T-cell (primary cell): ENCODE measurements around the gene MYEF2. TPM values are rescaled to one million over a fixed set of nuclear protein-coding genes. Genes with fewer than 3 reads are reported as not detected.

ENCODE experiments used
- ATAC-seq, 4 experiments: fragments of 200-7000 bp in 3 of 4; fragments of 150-1000 bp in 1 of 4; cut with Tn5 transposase; replicated peaks in 1 of 4; 1 replicate in 3 of 4; 2 replicates in 1 of 4; pipeline ENCODE4 v1.10.0; 2021; ENCODE audit warnings: moderate library complexity in 3 of 4, mild to moderate bottlenecking in 2 of 4, moderate number of reproducible peaks in 1 of 4
- CTCF ChIA-PET, 2 donors: fragments of 300-600 bp; sonication (Branson Sonifier 250); formaldehyde crosslinking; loops; one replicate each; lab custom pipeline; 2022; ENCODE audit warnings: antibody characterized with exemption in 2 of 2; lab: Charles Lee
- POLR2A ChIA-PET, 2 donors: fragments of 300-600 bp; sonication (Branson Sonifier 250); formaldehyde crosslinking; loops; one replicate each; lab custom pipeline; 2022; ENCODE audit warnings: antibody characterized with exemption in 2 of 2; lab: Charles Lee
- DNase-seq, 35 experiments: peaks; one replicate each; pipeline versions ENCODE4 v3.0.0 to v3.0.0-alpha.2; 2013 to 2023
- H3K27ac ChIP-seq: one replicate; pipeline ENCODE4 v1.5.1; 2013; ENCODE audit warnings: low read length
- H3K27me3 ChIP-seq, 2 experiments: replicated peaks in 1 of 2; 1 replicate in 1 of 2; 2 replicates in 1 of 2; pipeline versions ENCODE4 v1.6.1 to v1.7.0; 2013; ENCODE audit warnings: low read length in 1 of 2, mixed read lengths in 1 of 2; ENCODE audit not compliant: control insufficient read depth in 2 of 2, insufficient read depth in 2 of 2; ENCODE audit errors: extremely low read depth in 1 of 2
- H3K36me3 ChIP-seq, 2 donors: 1 replicate in 1 of 2; 2 replicates in 1 of 2; pipeline versions ENCODE4 v1.6.1 to v1.7.0; 2013; ENCODE audit warnings: low read length in 1 of 2; ENCODE audit not compliant: control insufficient read depth in 2 of 2, insufficient read depth in 1 of 2; ENCODE audit errors: extremely low read depth in 1 of 2
- H3K4me1 ChIP-seq, 2 experiments: 1 replicate in 1 of 2; 2 replicates in 1 of 2; pipeline versions ENCODE4 v1.6.1 to v1.7.0; 2013; ENCODE audit warnings: low read length in 2 of 2, mixed read lengths in 1 of 2; ENCODE audit not compliant: insufficient read depth in 2 of 2, control insufficient read depth in 1 of 2; ENCODE audit errors: extremely low read depth in 1 of 2
- H3K4me3 ChIP-seq, 2 donors: 1 replicate in 1 of 2; 2 replicates in 1 of 2; pipeline versions ENCODE4 v1.5.1 to v1.7.0; 2013; ENCODE audit warnings: mild to moderate bottlenecking in 2 of 2, low read length in 1 of 2, moderate library complexity in 1 of 2; ENCODE audit not compliant: control insufficient read depth in 1 of 2; ENCODE audit errors: extremely low read depth in 1 of 2
- H3K9me3 ChIP-seq: 2 replicates; pipeline ENCODE4 v1.7.0; 2013
- H3K27ac Mint-ChIP-seq, 2 donors: one replicate each; pipeline ENCODE4 v1.8.0; 2020 to 2021; ENCODE audit warnings: mild to moderate bottlenecking in 2 of 2, mixed read lengths in 2 of 2
- H3K27me3 Mint-ChIP-seq, 2 donors: one replicate each; pipeline ENCODE4 v1.8.0; 2021 to 2022; ENCODE audit warnings: mixed read lengths in 2 of 2
- H3K36me3 Mint-ChIP-seq: one replicate; pipeline ENCODE4 v1.8.0; 2021; ENCODE audit warnings: mixed read lengths
- H3K4me1 Mint-ChIP-seq, 3 donors: one replicate each; pipeline ENCODE4 v1.8.0; 2020 to 2022; ENCODE audit warnings: mixed read lengths in 3 of 3, mild to moderate bottlenecking in 1 of 3
- H3K4me3 Mint-ChIP-seq, 3 donors: one replicate each; pipeline ENCODE4 v1.8.0; 2020 to 2022; ENCODE audit warnings: mild to moderate bottlenecking in 3 of 3, mixed read lengths in 3 of 3, moderate library complexity in 3 of 3
- H3K9me3 Mint-ChIP-seq, 3 donors: one replicate each; pipeline ENCODE4 v1.8.0; 2020 to 2022; ENCODE audit warnings: mixed read lengths in 3 of 3
- WGBS: methylation state at CpG from one replicate; pipeline ENCODE4 v1.1.5; 2013; ENCODE audit warnings: missing lambda C conversion rate; ENCODE audit not compliant: insufficient coverage; 5-methylcytosine and 5-hydroxymethylcytosine counted together
- total RNA-seq, 35 experiments: library from RNA in 6 of 35; stranded (reverse) in 6 of 35; fragments of 120-200 nt in 1 of 35; gene quantifications; one replicate each; pipeline versions ENCODE4 v1.2.1 to v1.2.4 and lab custom pipeline; 2013 to 2026

Gene MYEF2
- total RNA-seq, 5 donors from 2014 or later (not counting 1 experiment from before 2014, with no cell fraction given) = 11.8 to 24.8 (median 15.3) TPM

DNA sequence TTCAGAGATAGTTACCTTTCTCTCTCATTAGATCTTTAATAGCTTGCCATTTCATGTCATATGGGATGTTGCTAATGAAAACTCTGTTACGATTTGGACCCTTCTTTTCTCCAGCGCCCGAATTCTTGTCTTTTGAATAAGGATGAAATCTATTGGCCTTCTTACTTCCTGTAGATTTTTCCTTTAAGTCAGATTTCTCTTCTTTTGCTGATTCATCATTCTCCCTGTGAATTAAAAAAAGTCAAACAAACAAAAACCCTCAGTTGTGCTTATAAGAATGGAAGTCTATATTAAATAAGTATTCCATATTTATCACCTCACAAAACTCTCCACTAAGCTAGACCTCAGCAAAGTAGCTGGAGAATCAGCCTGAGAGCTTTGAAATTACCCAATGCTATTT lies 9.5 kb downstream of the MYEF2 start:
- H3K36me3 Mint-ChIP-seq = peaks cover 21% of the 10 kb centered on the region
- H3K4me1 ChIP-seq = no peaks in the 10 kb centered on the region
- H3K4me3 ChIP-seq = no peak overlapping the region
- no peaks in the 10 kb centered on the region for H3K27me3 Mint-ChIP-seq
- H3K27ac ChIP-seq = no peak overlapping the region
- ATAC-seq = no peak
- H3K27ac Mint-ChIP-seq = no peak overlapping the region
- whole genome bisulfite sequencing = no CpG with 5 or more reads among the region's 3 CpGs
- POLR2A ChIA-PET = no interaction called here
- peaks cover 0 to 6% (median 2%) of the 10 kb centered on the region in 3 donors for H3K9me3 Mint-ChIP-seq
- CTCF ChIA-PET = no interaction called here
- H3K4me1 Mint-ChIP-seq = peaks cover 0 to 4% (median 0%) of the 10 kb centered on the region in 3 donors
- H3K9me3 ChIP-seq = no peaks in the 10 kb centered on the region
- no peak for DNase-seq
- no peaks in the 10 kb centered on the region for H3K36me3 ChIP-seq
- H3K4me3 Mint-ChIP-seq = no peak overlapping the region
- H3K27me3 ChIP-seq = no peaks in the 10 kb centered on the region

DNA sequence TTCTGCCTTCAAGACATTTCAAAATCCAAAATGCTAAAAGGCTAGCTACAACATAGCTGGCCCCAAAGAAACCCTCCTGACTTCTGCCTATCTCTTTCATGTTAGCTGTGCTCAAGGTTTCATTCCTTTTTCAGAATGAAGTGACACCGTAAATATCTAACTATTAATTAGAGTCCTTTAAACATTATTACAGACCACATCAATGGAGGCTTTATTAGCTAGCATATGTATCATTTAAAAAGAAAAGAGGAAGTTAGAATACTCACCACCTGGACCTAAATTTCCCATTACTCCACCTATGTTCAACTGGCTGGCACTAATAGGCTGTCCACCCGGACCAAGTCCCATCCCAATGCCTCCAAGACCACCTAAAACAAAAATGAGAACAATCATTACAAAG lies 24.6 kb downstream of the MYEF2 start:
- CTCF ChIA-PET = no interaction called here
- POLR2A ChIA-PET = no interaction called here
- H3K36me3 Mint-ChIP-seq = peaks cover 30% of the 10 kb centered on the region
- H3K4me1 Mint-ChIP-seq = no peaks in the 10 kb centered on the region
- no peaks in the 10 kb centered on the region for H3K4me1 ChIP-seq
- no peak for DNase-seq
- H3K27me3 ChIP-seq = no peaks in the 10 kb centered on the region
- no peaks in the 10 kb centered on the region for H3K9me3 ChIP-seq
- H3K36me3 ChIP-seq = peaks cover 0 to 7% of the 10 kb centered on the region in 2 donors
- no CpG with 5 or more reads among the region's 2 CpGs for WGBS
- no peak overlapping the region for H3K4me3 Mint-ChIP-seq
- no peak overlapping the region for H3K27ac Mint-ChIP-seq
- H3K27me3 Mint-ChIP-seq = no peaks in the 10 kb centered on the region
- H3K27ac ChIP-seq = no peak overlapping the region
- no peak for ATAC-seq
- H3K9me3 Mint-ChIP-seq = no peaks in the 10 kb centered on the region
- no peak overlapping the region for H3K4me3 ChIP-seq

DNA sequence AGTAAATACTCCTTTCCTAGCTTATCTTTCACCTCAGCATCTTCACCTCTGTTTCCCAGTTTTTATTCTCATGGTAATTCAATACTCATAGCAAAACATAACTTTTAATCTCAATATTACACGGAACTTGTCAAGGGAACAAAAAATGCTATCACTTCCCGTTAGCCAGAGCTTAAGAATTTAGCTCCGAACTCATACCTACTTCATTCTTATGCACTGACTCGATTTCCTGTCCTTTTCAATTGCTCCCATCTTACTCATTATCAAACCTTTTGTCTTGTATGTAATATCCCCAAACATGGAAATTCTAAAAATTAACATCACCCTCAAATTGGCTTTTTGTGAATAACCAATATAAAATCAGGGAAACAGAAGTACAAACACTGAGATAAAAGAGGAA lies 28.2 kb downstream of the MYEF2 start:
- 84% methylated on average over 4 of the region's 4 CpGs for WGBS
- Mint-ChIP-seq H3K9me3 (no peaks in the 10 kb centered on the region), H3K4me3 (no peak overlapping the region), H3K27ac (no peak overlapping the region), H3K4me1 (no peaks in the 10 kb centered on the region), H3K27me3 (no peaks in the 10 kb centered on the region), H3K36me3 (peaks cover 28% of the 10 kb centered on the region)
- H3K9me3 ChIP-seq = no peaks in the 10 kb centered on the region
- no peak overlapping the region for H3K4me3 ChIP-seq
- H3K4me1 ChIP-seq = no peaks in the 10 kb centered on the region
- no peaks in the 10 kb centered on the region for H3K27me3 ChIP-seq
- DNase-seq (no peak), ATAC-seq (no peak)
- H3K27ac ChIP-seq = no peak overlapping the region
- CTCF ChIA-PET = no interaction called here
- H3K36me3 ChIP-seq = peaks cover 0 to 7% of the 10 kb centered on the region in 2 donors
- POLR2A ChIA-PET = interaction anchor here (0.6 to 0.7 kb wide), 3 partner anchors 17 to 837 kb away, joined by 3 read pairs; no protein-coding TSS in a partner anchor

DNA sequence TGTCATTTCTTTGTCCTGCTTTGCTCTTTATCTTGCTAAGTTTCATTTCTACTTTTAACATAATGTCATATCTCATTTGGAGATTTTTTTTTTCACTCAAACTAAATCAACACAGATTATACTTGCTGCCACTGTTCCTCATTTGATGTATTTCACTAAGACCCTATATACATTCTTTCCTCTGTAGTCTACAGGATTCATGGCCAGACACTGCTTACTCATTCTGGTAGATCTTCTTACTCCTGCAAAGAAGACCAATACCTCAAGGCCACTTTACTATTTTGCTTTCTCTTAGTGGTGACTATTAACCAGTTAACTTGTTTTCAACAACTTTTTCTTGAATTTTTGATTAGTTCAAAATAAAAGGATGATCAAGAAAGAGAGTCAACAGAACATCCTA lies 30.7 kb downstream of the MYEF2 start:
- DNase-seq (no peak), ATAC-seq (no peak)
- no peaks in the 10 kb centered on the region for H3K4me1 ChIP-seq
- no peaks in the 10 kb centered on the region for H3K27me3 ChIP-seq
- Mint-ChIP-seq H3K4me1 (no peaks in the 10 kb centered on the region), H3K9me3 (no peaks in the 10 kb centered on the region), H3K4me3 (no peak overlapping the region), H3K27me3 (no peaks in the 10 kb centered on the region), H3K27ac (no peak overlapping the region), H3K36me3 (peaks cover 21% of the 10 kb centered on the region)
- H3K36me3 ChIP-seq = peaks cover 0 to 7% of the 10 kb centered on the region in 2 donors
- H3K4me3 ChIP-seq = no peak overlapping the region
- H3K27ac ChIP-seq = no peak overlapping the region
- ChIA-PET CTCF (no interaction called here), POLR2A (no interaction called here)
- no peaks in the 10 kb centered on the region for H3K9me3 ChIP-seq

DNA sequence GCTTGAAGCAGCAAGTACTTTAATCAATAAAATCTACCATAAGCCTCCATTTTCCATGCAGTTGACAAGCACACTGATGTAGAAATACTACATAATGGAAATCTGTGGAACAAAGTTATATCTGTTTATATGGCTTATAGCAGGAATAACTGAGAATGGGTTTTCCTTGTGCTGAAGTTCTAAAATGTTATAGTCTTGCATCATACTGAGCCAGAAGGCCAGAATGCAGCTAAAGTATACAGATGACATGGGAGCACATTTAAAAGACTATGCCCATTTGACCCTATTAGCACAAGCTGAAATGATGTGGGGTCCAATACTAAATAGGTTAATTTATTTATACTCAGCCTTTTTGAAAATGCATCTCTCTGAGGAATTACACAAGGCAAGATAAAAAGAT lies 32.2 kb downstream of the MYEF2 start:
- Mint-ChIP-seq H3K9me3 (no peaks in the 10 kb centered on the region), H3K4me3 (no peak overlapping the region), H3K27me3 (no peaks in the 10 kb centered on the region), H3K4me1 (no peaks in the 10 kb centered on the region), H3K27ac (no peak overlapping the region), H3K36me3 (peaks cover 16% of the 10 kb centered on the region)
- no peaks in the 10 kb centered on the region for H3K27me3 ChIP-seq
- ChIA-PET CTCF (no interaction called here), POLR2A (no interaction called here)
- ATAC-seq (no peak), DNase-seq (no peak)
- no peak overlapping the region for H3K27ac ChIP-seq
- H3K36me3 ChIP-seq = peaks cover 0 to 3% of the 10 kb centered on the region in 2 donors
- no peaks in the 10 kb centered on the region for H3K4me1 ChIP-seq
- no peaks in the 10 kb centered on the region for H3K9me3 ChIP-seq
- H3K4me3 ChIP-seq = no peak overlapping the region

DNA sequence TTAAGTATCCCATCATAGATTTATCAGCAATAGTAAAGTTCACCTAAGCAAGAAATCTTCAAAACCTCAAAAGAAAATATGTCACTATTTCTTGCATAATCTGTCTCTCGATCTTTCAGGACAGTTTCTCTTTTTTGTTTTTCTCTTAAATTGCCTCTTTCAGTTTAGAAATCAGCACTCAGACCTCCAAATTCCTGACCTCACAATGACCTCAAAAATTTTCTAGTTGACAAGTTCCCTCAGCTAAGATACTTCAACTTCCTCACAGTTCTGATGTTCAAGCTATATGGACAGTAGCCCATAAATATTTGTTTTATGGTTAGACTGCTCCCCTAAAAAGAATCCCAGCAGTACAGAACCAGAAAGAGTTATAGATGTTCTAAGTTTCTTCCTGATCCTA lies 33.2 kb downstream of the MYEF2 start:
- H3K27me3 Mint-ChIP-seq = no peaks in the 10 kb centered on the region
- DNase-seq = no peak
- WGBS = 43% methylated on average over 1 of the region's 1 CpG
- Histone ChIP-seq H3K4me3 (no peak overlapping the region), H3K27me3 (no peaks in the 10 kb centered on the region), H3K4me1 (no peaks in the 10 kb centered on the region), H3K27ac (no peak overlapping the region), H3K36me3 (peaks cover 0 to 3% of the 10 kb centered on the region in 2 donors), H3K9me3 (no peaks in the 10 kb centered on the region)
- H3K4me1 Mint-ChIP-seq = no peaks in the 10 kb centered on the region
- H3K36me3 Mint-ChIP-seq = peaks cover 16% of the 10 kb centered on the region
- ChIA-PET CTCF (no interaction called here), POLR2A (no interaction called here)
- H3K9me3 Mint-ChIP-seq = no peaks in the 10 kb centered on the region
- H3K27ac Mint-ChIP-seq = no peak overlapping the region
- no peak for ATAC-seq
- no peak overlapping the region for H3K4me3 Mint-ChIP-seq

DNA sequence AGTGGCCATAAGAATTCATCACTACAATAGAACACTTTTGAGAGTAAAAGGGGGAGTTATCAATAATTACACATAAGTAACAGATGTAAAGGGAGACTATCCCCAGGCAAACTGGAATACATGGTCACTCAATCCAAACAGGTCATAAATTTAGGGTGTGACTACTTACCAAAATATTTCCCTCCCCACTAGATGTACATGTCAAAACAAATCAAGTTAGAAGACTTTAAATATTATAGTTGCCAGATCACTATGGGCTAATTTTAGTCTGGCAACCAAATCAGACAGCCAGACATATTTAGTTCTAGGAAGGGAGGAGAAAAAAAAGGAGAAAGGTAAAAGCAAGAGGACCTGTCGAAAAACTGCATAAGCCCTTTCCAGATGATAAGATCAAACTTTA lies 34.2 kb downstream of the MYEF2 start:
- Mint-ChIP-seq H3K27ac (no peak overlapping the region), H3K4me3 (no peak overlapping the region), H3K4me1 (no peaks in the 10 kb centered on the region), H3K9me3 (no peaks in the 10 kb centered on the region), H3K36me3 (peaks cover 10% of the 10 kb centered on the region), H3K27me3 (no peaks in the 10 kb centered on the region)
- CTCF ChIA-PET = no interaction called here
- no peak for ATAC-seq
- Histone ChIP-seq H3K4me1 (no peaks in the 10 kb centered on the region), H3K36me3 (no peaks in the 10 kb centered on the region), H3K27me3 (no peaks in the 10 kb centered on the region), H3K9me3 (no peaks in the 10 kb centered on the region), H3K27ac (no peak overlapping the region), H3K4me3 (no peak overlapping the region)
- POLR2A ChIA-PET = no interaction called here
- no CpG with 5 or more reads among the region's 1 CpG for WGBS
- no peak for DNase-seq
